HepG2 (cell line): Measurements from ENCODE around the gene TDRD6. TPM values are rescaled to one million over a fixed set of nuclear protein-coding genes. Genes with fewer than 3 reads are reported as not detected.

ENCODE experiments used
- ATAC-seq: fragments of 200-7000 bp; cut with Tn5 transposase; 3 replicates; pipeline ENCODE4 v1.9.1; 2020; ENCODE audit warnings: mild to moderate bottlenecking, moderate library complexity
- BruUV-seq: library from RNA; stranded (reverse); fragments of 400-500 nt; replicated peaks from 2 replicates; lab custom pipeline; 2021; lab: Mats Ljungman, UMichigan
- CTCF ChIA-PET: fragments of 300-600 bp; formaldehyde crosslinking; extraction: SDS; loops from one replicate; lab custom pipeline; 2021; ENCODE audit warnings: low total read pairs, inconsistent platforms, low intra/inter-chr PET ratio; lab: Yijun Ruan, JAX
- POLR2A ChIA-PET: fragments of 350-600 bp; sonication (Branson Sonifier 250); formaldehyde crosslinking; loops from one replicate; lab custom pipeline; 2020; ENCODE audit warnings: antibody characterized with exemption, inconsistent platforms; lab: Yijun Ruan, JAX
- DNase-seq: peaks from one replicate; pipeline ENCODE4 v3.0.0-alpha.2; 2015; ENCODE audit warnings: low spot score
- FAIRE-seq: peaks from 3 replicates; lab custom pipeline; 2011; peaks lifted over from hg19 to GRCh38; lab: Jason Lieb, UNC
- H2AFZ ChIP-seq: one replicate; pipeline ENCODE4 v1.6.1; 2011; ENCODE audit warnings: low read length, inconsistent platforms
- H3K27ac ChIP-seq: fragments of 300-600 bp; 3 replicates; pipeline ENCODE4 v1.8.0; 2011; ENCODE audit warnings: mixed run types, mild to moderate bottlenecking, mixed read lengths, low read length, inconsistent platforms; ENCODE audit not compliant: insufficient read depth; ENCODE audit errors: extremely low read length
- H3K27me3 ChIP-seq, 2 experiments: fragments of 200-600 bp in 1 of 2; 2 replicates in 1 of 2; 3 replicates in 1 of 2; pipeline versions ENCODE4 v1.6.0 to v1.8.0; 2011; ENCODE audit warnings: low read length in 2 of 2, mild to moderate bottlenecking in 2 of 2, moderate library complexity in 2 of 2, inconsistent platforms in 1 of 2; ENCODE audit not compliant: insufficient read depth in 2 of 2, control insufficient read depth in 1 of 2
- H3K36me3 ChIP-seq, 2 experiments: fragments of 200-600 bp in 1 of 2; replicated peaks in 1 of 2; 2 replicates in 1 of 2; 3 replicates in 1 of 2; pipeline versions ENCODE4 v1.5.1 to v1.8.0; 2011; ENCODE audit warnings: low read length in 2 of 2, inconsistent platforms in 1 of 2; ENCODE audit not compliant: insufficient read depth in 2 of 2, control insufficient read depth in 1 of 2
- H3K4me1 ChIP-seq: 2 replicates; pipeline ENCODE4 v1.5.1; 2012; ENCODE audit warnings: low read length, inconsistent platforms; ENCODE audit not compliant: insufficient read depth
- H3K4me2 ChIP-seq: 2 replicates; pipeline ENCODE4 v1.6.0; 2011; ENCODE audit warnings: low read depth, low read length, inconsistent platforms
- H3K4me3 ChIP-seq, 3 experiments: fragments of 200-600 bp in 1 of 3; sonication (generic), shearing (Covaris generic) in 1 of 3; replicated peaks in 1 of 3; 2 replicates each; pipeline ENCODE4 v1.5.1; 2011 to 2016; ENCODE audit warnings: low read length in 3 of 3, inconsistent platforms in 2 of 3, low read depth in 2 of 3, mild to moderate bottlenecking in 2 of 3, control low read depth in 1 of 3, mixed read lengths in 1 of 3; ENCODE audit not compliant: insufficient read depth in 1 of 3
- H3K79me2 ChIP-seq: one replicate; pipeline ENCODE4 v1.6.1; 2011; ENCODE audit warnings: low read length, inconsistent platforms; ENCODE audit not compliant: insufficient read depth
- H3K9ac ChIP-seq: 2 replicates; pipeline ENCODE4 v1.6.0; 2011; ENCODE audit warnings: mild to moderate bottlenecking, low read depth, low read length, inconsistent platforms; ENCODE audit not compliant: insufficient read depth
- H3K9me3 ChIP-seq: 2 replicates; pipeline ENCODE4 v1.5.1; 2012; ENCODE audit warnings: mild to moderate bottlenecking, low read length
- H4K20me1 ChIP-seq: 2 replicates; pipeline ENCODE4 v1.6.0; 2011; ENCODE audit warnings: inconsistent platforms, mild to moderate bottlenecking, low read length, moderate library complexity; ENCODE audit not compliant: insufficient read depth
- CBFB ChIP-seq: sonication (generic); formaldehyde crosslinking; IDR thresholded peaks from 2 replicates; pipeline ENCODE4 v1.4.0; 2020; ENCODE audit warnings: missing genetic modification reagents
- DNMT1 ChIP-seq: sonication (generic); formaldehyde crosslinking; IDR thresholded peaks from 2 replicates; pipeline ENCODE4 v1.5.1; 2020; ENCODE audit warnings: mild to moderate bottlenecking, missing genetic modification reagents
- HDAC1 ChIP-seq: sonication (generic); formaldehyde crosslinking; IDR thresholded peaks from 2 replicates; pipeline ENCODE4 v1.5.1; 2020; ENCODE audit warnings: mild to moderate bottlenecking, missing genetic modification reagents
- KAT7 ChIP-seq: IDR thresholded peaks from 2 replicates; pipeline ENCODE4 v1.6.1; 2018; ENCODE audit warnings: borderline replicate concordance, missing compliant biosample characterization
- MYNN ChIP-seq: sonication (generic); formaldehyde crosslinking; IDR thresholded peaks from 2 replicates; pipeline ENCODE4 v1.4.0; 2020; ENCODE audit warnings: mild to moderate bottlenecking, low read depth, missing genetic modification reagents
- NFRKB ChIP-seq: fragments of 450-650 bp; IDR thresholded peaks from 2 replicates; pipeline ENCODE4 v1.6.1; 2017
- TBL1XR1 ChIP-seq: fragments of 150-350 bp; IDR thresholded peaks from 2 replicates; pipeline ENCODE4 v1.6.1; 2014; ENCODE audit warnings: borderline replicate concordance, low read length; ENCODE audit not compliant: partially characterized antibody
- XBP1 ChIP-seq: sonication (generic); formaldehyde crosslinking; IDR thresholded peaks from 2 replicates; pipeline ENCODE4 v1.5.0; 2020; ENCODE audit warnings: missing genetic modification reagents
- ZMYM4 ChIP-seq: sonication (generic); formaldehyde crosslinking; IDR thresholded peaks from 2 replicates; pipeline ENCODE4 v1.8.1; 2023; ENCODE audit warnings: mild to moderate bottlenecking, missing genetic modification reagents
- ZNF20 ChIP-seq: sonication (generic); formaldehyde crosslinking; IDR thresholded peaks from 2 replicates; pipeline ENCODE4 v1.4.0; 2020; ENCODE audit warnings: mild to moderate bottlenecking, moderate library complexity, missing genetic modification reagents
- ZNF207 ChIP-seq: fragments of 450-650 bp; IDR thresholded peaks from 2 replicates; pipeline ENCODE4 v1.6.1; 2016; ENCODE audit warnings: antibody characterized with exemption, borderline replicate concordance
- ZNF292 ChIP-seq: sonication (generic); formaldehyde crosslinking; IDR thresholded peaks from 2 replicates; pipeline ENCODE4 v1.8.1; 2022; ENCODE audit warnings: mild to moderate bottlenecking, low read depth, missing genetic modification reagents, borderline replicate concordance
- ZNF44 ChIP-seq: sonication (generic); formaldehyde crosslinking; IDR thresholded peaks from 2 replicates; pipeline ENCODE4 v1.5.1; 2020; ENCODE audit warnings: mild to moderate bottlenecking, missing genetic modification reagents
- ZNF782 ChIP-seq: sonication (generic); formaldehyde crosslinking; IDR thresholded peaks from 2 replicates; pipeline ENCODE4 v1.4.0; 2020; ENCODE audit warnings: missing genetic modification reagents, mild to moderate bottlenecking, borderline replicate concordance
- WGBS: methylation state at CpG from one replicate; pipeline ENCODE4 v1.1.6; 2017; ENCODE audit warnings: low lambda C conversion rate; 5-methylcytosine and 5-hydroxymethylcytosine counted together
- in situ Hi-C: cut with HindIII; loops from 2 replicates; pipeline ENCODE4 v1.10.0; 2017; ENCODE audit warnings: low pct_unique_long_range_greater_than_20kb; ENCODE audit not compliant: extremely low pct_ligation_motif_present
- intact Hi-C: fragments of 100-400 bp; cut with micrococcal nuclease; formaldehyde crosslinking; loops from one replicate; pipeline ENCODE4 v1.10.0; 2022; ENCODE audit not compliant: unreplicated experiment
- polyA plus RNA-seq, 8 experiments: library from polyadenylated mRNA; depleted of rRNA in 3 of 8; stranded (reverse) in 7 of 8; unstranded in 1 of 8; fragments of >200 nt; fragmentation: Illumina TruSeq in 4 of 8; extraction: Trizol in 4 of 8; gene quantifications; 2 replicates each; pipeline versions ENCODE4 v1.2.1 to v1.2.3, GENCODE V29; 2011 to 2016; ENCODE audit warnings: low read depth in 4 of 8, missing spikeins in 1 of 8, mixed read lengths in 1 of 8; ENCODE audit not compliant: insufficient read depth in 1 of 8
- total RNA-seq, 5 experiments: library from RNA; depleted of rRNA; stranded (reverse); fragments of >200 nt; fragmentation: Illumina TruSeq; extraction: Trizol; gene quantifications; 2 replicates each; pipeline ENCODE4 v1.2.3, GENCODE V29; 2016; ENCODE audit warnings: low read depth in 1 of 5
- TF ChIP-seq, protein P1 (sequence below): fragments of 450-650 bp; IDR thresholded peaks from 2 replicates; pipeline ENCODE4 v1.6.1; 2017
- TF ChIP-seq, protein P2 (sequence below): IDR thresholded peaks from 2 replicates; pipeline ENCODE4 v1.6.1; 2016; ENCODE audit warnings: low read depth, control low read depth
- TF ChIP-seq, protein P3 (sequence below): sonication (generic); formaldehyde crosslinking; IDR thresholded peaks from 2 replicates; pipeline ENCODE4 v1.5.1; 2020; ENCODE audit warnings: mild to moderate bottlenecking, missing genetic modification reagents
- TF ChIP-seq, protein P4 (sequence below): sonication (generic); formaldehyde crosslinking; IDR thresholded peaks from 2 replicates; pipeline ENCODE4 v1.4.0; 2020; ENCODE audit warnings: missing genetic modification reagents, low read depth, mild to moderate bottlenecking, borderline replicate concordance

Gene TDRD6
- total and polyA plus RNA-seq, 2 of the 13 experiments (the other 11 are each of a cell fraction or from before 2014, with no cell fraction given), result not detected

DNA sequence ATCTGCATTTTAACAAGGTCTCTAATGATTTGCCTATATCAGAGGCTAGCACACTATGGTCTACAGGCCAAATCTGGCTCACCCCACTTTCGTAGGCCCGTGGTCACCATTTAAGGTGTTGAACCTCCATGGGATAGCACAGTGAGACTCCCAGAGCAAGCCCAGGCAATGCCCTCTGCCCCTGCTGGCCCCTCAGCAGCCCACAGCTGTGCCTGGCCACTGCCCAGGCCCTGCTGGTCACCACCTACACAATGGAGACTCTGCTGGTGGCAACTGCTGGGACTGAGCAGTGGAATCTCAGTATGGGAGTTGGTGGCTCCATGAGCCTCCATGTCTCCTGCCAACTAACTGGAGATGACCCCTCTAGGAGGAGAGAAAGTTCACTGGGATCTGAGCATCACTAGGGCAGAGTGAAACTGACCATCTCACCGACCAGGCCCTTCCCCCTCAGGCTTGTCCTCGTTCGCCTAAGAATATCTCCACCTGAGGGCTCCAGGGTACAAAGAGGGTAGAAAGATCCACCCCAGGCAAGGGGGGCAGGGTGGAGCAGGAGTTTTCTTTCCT is 61.3 kb downstream of the TDRD6 start:
- H3K9me3 ChIP-seq, result no peaks in the 10 kb centered on the region
- TF ChIP-seq ZNF292 (CRISPR knock-in tag) (no peak), ZNF44 (CRISPR knock-in tag) (no peak), ZNF207 (no peak), NFRKB (no peak), ZNF20 (CRISPR knock-in tag) (no peak), DNMT1 (no peak), HDAC1 (CRISPR knock-in tag) (no peak), KAT7 (CRISPR knock-in tag) (no peak), ZMYM4 (no peak), XBP1 (no peak), CBFB (no peak), ZNF782 (no peak), MYNN (CRISPR knock-in tag) (no peak), TBL1XR1 (no peak)
- TF ChIP-seq, protein P1, sequence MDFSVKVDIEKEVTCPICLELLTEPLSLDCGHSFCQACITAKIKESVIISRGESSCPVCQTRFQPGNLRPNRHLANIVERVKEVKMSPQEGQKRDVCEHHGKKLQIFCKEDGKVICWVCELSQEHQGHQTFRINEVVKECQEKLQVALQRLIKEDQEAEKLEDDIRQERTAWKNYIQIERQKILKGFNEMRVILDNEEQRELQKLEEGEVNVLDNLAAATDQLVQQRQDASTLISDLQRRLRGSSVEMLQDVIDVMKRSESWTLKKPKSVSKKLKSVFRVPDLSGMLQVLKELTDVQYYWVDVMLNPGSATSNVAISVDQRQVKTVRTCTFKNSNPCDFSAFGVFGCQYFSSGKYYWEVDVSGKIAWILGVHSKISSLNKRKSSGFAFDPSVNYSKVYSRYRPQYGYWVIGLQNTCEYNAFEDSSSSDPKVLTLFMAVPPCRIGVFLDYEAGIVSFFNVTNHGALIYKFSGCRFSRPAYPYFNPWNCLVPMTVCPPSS, result no peak
- TF ChIP-seq, protein P2, sequence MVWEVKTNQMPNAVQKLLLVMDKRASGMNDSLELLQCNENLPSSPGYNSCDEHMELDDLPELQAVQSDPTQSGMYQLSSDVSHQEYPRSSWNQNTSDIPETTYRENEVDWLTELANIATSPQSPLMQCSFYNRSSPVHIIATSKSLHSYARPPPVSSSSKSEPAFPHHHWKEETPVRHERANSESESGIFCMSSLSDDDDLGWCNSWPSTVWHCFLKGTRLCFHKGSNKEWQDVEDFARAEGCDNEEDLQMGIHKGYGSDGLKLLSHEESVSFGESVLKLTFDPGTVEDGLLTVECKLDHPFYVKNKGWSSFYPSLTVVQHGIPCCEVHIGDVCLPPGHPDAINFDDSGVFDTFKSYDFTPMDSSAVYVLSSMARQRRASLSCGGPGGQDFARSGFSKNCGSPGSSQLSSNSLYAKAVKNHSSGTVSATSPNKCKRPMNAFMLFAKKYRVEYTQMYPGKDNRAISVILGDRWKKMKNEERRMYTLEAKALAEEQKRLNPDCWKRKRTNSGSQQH, result no peak
- TF ChIP-seq, protein P3, sequence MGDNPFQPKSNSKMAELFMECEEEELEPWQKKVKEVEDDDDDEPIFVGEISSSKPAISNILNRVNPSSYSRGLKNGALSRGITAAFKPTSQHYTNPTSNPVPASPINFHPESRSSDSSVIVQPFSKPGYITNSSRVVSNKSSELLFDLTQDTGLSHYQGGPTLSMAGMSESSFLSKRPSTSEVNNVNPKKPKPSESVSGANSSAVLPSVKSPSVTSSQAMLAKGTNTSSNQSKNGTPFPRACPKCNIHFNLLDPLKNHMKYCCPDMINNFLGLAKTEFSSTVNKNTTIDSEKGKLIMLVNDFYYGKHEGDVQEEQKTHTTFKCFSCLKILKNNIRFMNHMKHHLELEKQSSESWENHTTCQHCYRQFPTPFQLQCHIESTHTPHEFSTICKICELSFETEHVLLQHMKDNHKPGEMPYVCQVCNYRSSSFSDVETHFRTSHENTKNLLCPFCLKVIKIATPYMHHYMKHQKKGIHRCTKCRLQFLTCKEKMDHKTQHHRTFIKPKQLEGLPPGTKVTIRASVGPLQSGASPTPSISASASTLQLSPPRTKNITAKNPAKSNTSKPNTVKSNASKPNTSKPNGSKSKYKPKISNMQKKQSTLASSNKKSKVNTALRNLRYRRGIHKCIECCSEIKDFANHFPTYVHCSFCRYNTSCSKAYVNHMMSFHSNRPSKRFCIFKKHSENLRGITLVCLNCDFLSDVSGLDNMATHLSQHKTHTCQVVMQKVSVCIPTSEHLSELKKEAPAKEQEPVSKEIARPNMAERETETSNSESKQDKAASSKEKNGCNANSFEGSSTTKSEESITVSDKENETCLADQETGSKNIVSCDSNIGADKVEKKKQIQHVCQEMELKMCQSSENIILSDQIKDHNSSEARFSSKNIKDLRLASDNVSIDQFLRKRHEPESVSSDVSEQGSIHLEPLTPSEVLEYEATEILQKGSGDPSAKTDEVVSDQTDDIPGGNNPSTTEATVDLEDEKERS (CRISPR knock-in tag), result no peak
- TF ChIP-seq, protein P4, sequence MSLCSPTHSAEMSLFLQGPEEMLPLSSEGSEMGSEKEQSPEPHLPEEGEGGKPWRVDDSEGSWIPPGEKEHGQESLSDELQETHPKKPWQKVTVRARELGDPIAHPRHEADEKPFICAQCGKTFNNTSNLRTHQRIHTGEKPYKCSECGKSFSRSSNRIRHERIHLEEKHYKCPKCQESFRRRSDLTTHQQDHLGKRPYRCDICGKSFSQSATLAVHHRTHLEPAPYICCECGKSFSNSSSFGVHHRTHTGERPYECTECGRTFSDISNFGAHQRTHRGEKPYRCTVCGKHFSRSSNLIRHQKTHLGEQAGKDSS (CRISPR knock-in tag), result no peak
- no peak overlapping the region for H3K4me3 ChIP-seq
- WGBS, result 17% methylated on average over 5 of the region's 5 CpGs
- ChIA-PET POLR2A (no interaction called here), CTCF (no interaction called here)
- H3K27me3 ChIP-seq, result peaks cover 0 to 6% of the 10 kb centered on the region in 2 experiments; a peak in 1 of 5 replicates
- FAIRE-seq (no peak), ATAC-seq (no peak; the same call in 2 of the 3 replicates), DNase-seq (no peak)
- no peaks in the 10 kb centered on the region for H3K36me3 ChIP-seq
- BruUV-seq, result no TSS peak
- intact Hi-C loops, result no loop called here
- H2AFZ ChIP-seq, result no peak overlapping the region
- H3K79me2 ChIP-seq, result no peaks in the 10 kb centered on the region
- H3K4me2 ChIP-seq, result no peak overlapping the region
- in situ Hi-C loops, result no loop called here
- no peaks in the 10 kb centered on the region for H3K4me1 ChIP-seq
- H3K27ac ChIP-seq, result no peak overlapping the region
- H4K20me1 ChIP-seq, result no peaks in the 10 kb centered on the region
- H3K9ac ChIP-seq, result no peak overlapping the region
